ENCODE measurements around the gene RNF187.

DNA sequence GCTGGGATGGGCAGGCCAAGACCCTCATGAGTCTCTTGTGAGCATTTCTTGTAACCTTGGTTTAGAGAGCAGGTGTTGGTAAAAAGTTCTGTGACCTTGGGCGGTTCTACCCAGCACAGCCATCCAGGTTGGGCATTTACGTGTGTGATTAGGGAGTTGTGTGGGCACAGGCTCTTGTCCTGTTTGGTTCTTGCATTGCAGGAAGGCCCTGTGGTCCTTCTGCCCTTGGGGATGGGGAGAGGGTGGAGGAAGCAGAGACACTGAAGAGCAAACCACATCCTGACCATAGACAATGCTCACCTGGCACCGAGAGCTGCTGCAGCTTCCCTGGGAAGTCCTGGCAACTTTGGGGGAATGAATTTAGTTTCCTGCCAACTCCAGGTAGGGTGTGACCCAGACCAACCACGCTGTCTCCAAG, 25.6 kb downstream of the RNF187 start:
- no peak for TF ChIP-seq MYBL2 (CRISPR knock-in tag; IDR thresholded peaks at IDR 0.05)
- TF ChIP-seq, protein P1, sequence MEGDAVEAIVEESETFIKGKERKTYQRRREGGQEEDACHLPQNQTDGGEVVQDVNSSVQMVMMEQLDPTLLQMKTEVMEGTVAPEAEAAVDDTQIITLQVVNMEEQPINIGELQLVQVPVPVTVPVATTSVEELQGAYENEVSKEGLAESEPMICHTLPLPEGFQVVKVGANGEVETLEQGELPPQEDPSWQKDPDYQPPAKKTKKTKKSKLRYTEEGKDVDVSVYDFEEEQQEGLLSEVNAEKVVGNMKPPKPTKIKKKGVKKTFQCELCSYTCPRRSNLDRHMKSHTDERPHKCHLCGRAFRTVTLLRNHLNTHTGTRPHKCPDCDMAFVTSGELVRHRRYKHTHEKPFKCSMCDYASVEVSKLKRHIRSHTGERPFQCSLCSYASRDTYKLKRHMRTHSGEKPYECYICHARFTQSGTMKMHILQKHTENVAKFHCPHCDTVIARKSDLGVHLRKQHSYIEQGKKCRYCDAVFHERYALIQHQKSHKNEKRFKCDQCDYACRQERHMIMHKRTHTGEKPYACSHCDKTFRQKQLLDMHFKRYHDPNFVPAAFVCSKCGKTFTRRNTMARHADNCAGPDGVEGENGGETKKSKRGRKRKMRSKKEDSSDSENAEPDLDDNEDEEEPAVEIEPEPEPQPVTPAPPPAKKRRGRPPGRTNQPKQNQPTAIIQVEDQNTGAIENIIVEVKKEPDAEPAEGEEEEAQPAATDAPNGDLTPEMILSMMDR (IDR thresholded peaks at IDR 0.05): no peak
- TF ChIP-seq, protein P2, sequence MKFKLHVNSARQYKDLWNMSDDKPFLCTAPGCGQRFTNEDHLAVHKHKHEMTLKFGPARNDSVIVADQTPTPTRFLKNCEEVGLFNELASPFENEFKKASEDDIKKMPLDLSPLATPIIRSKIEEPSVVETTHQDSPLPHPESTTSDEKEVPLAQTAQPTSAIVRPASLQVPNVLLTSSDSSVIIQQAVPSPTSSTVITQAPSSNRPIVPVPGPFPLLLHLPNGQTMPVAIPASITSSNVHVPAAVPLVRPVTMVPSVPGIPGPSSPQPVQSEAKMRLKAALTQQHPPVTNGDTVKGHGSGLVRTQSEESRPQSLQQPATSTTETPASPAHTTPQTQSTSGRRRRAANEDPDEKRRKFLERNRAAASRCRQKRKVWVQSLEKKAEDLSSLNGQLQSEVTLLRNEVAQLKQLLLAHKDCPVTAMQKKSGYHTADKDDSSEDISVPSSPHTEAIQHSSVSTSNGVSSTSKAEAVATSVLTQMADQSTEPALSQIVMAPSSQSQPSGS (CRISPR knock-in tag; IDR thresholded peaks at IDR 0.05; ENCODE audit: borderline replicate concordance, low read depth): no peak
- TF ChIP-seq NR3C1 (CRISPR knock-in tag; conservative IDR thresholded peaks at IDR 0.05; ENCODE audit: low read depth): no peak
- TF ChIP-seq FOXP1 (CRISPR knock-in tag; IDR thresholded peaks at IDR 0.05; ENCODE audit: borderline replicate concordance): no peak
- no peak for TF ChIP-seq CBFB (CRISPR knock-in tag; IDR thresholded peaks at IDR 0.05; ENCODE audit: low read depth)
- no peak for TF ChIP-seq SOX15 (CRISPR knock-in tag; IDR thresholded peaks at IDR 0.05)
- TF ChIP-seq NR1H2 (CRISPR knock-in tag; IDR thresholded peaks at IDR 0.05): no peak
- TF ChIP-seq RORB (CRISPR knock-in tag; IDR thresholded peaks at IDR 0.05): no peak

Data from WTC11 (cell line).